Body of pancreas (tissue), 4 donors: Measurements from ENCODE around the gene SCN1B. TPM values are rescaled to one million over a fixed set of nuclear protein-coding genes. Genes with fewer than 3 reads are reported as not detected.
A peak's percentile ranks its signal among the peaks of the same experiment; 100 is the strongest.
"Not testable (repeated sequence)": the region's sequence is repeated elsewhere in the genome, so short reads cannot be mapped to it uniquely, and the experiment has no call there.

Source experiments
- ATAC-seq: fragments of 150-250 bp; one replicate; pipeline ENCODE4 v1.9.1; 2016
- DNase-seq, 4 donors: peaks; one replicate each; pipeline ENCODE4 v3.0.0-alpha.2; 2019
- H3K27ac ChIP-seq, 4 donors: fragments of 200-600 bp; sonication (generic); 1 replicate in 3 of 4; 2 replicates in 1 of 4; pipeline versions ENCODE4 v1.5.1 to v1.6.1; 2016 to 2019; ENCODE audit warnings: mild to moderate bottlenecking in 1 of 4, mixed read lengths in 1 of 4, moderate library complexity in 1 of 4
- H3K27me3 ChIP-seq, 2 donors: fragments of 200-600 bp; sonication (generic); one replicate each; pipeline ENCODE4 v1.6.0; 2016; ENCODE audit warnings: mild to moderate bottlenecking in 1 of 2
- H3K36me3 ChIP-seq, 2 donors: fragments of 200-600 bp; sonication (generic); replicated peaks in 1 of 2; 2 replicates each; pipeline ENCODE4 v1.5.1; 2016; ENCODE audit warnings: low read depth in 2 of 2; ENCODE audit not compliant: insufficient read depth in 1 of 2
- H3K4me1 ChIP-seq: fragments of 200-600 bp; sonication (generic); one replicate; pipeline ENCODE4 v1.6.0; 2016
- H3K4me3 ChIP-seq, 2 donors: fragments of 200-600 bp; sonication (generic); 1 replicate in 1 of 2; 2 replicates in 1 of 2; pipeline ENCODE4 v1.5.1; 2016 to 2019
- H3K9me3 ChIP-seq, 3 donors: fragments of 200-600 bp; sonication (generic); 1 replicate in 2 of 3; 2 replicates in 1 of 3; pipeline ENCODE4 v1.5.1; 2016
- CTCF ChIP-seq, 7 experiments: fragments of 450-650 bp in 4 of 7; fragments of 200-600 bp in 3 of 7; sonication (generic) in 3 of 7; IDR thresholded peaks; one replicate each; pipeline ENCODE4 v1.5.1; 2016 to 2019; ENCODE audit warnings: antibody characterized with exemption in 7 of 7
- POLR2A ChIP-seq, 3 donors: fragments of 450-650 bp; IDR thresholded peaks; one replicate each; pipeline ENCODE4 v1.6.1; 2016; ENCODE audit warnings: antibody characterized with exemption in 3 of 3, mild to moderate bottlenecking in 2 of 3
- WGBS, 2 donors: methylation state at CpG; one replicate each; pipeline ENCODE4 v1.1.5; 2017; 5-methylcytosine and 5-hydroxymethylcytosine counted together
- intact Hi-C: fragments of 100-400 bp; cut with DNase I; formaldehyde crosslinking; loops from one replicate; pipeline ENCODE4 v1.15.1; 2023
- total RNA-seq, 2 donors: library from RNA; depleted of rRNA; stranded (reverse); fragments of >200 nt; gene quantifications; one replicate each; pipeline ENCODE4 v1.1.0, GENCODE V29; 2016

Gene SCN1B
- total RNA-seq, 2 donors from 2014 or later: 2.3 to 23.6 TPM

DNA sequence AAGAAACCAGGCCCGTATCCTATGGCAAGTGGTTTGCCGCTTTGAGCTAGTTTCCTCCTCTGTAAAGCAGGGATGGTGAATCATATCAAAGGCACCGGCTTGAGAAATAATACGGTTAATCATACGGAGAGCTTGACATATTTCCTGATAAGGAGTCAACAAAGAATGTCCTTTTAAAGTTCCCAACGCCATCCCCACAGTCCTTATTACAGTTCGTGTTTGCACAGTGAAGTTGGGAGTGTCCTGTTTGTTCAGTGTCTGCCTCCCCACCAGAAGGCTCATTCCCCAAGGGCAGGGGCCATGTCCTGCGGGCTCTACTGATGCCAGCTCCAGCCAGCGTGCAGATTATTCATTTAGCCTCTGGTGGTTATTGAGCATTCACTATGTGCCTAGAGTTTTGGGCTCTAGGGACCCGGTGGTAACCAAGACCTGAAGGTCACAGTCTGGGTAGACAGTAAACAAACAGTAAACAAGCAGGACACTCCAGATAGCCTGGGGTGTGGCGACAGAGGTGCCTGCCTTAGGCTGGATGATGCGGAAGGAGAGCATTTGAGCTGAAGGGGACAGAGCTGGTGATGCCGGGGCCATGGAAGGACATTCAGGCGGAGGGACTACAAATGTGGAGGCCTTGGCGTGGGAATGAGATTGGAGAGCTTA lies 23.8 kb upstream of the SCN1B start:
- intact Hi-C loops: no loop called here
- DNase-seq (peak; percentile 84 to 92 (median 88)), ATAC-seq (peak; percentile 94)
- no peaks in the 10 kb centered on the region for H3K27me3 ChIP-seq
- no peaks in the 10 kb centered on the region for H3K9me3 ChIP-seq
- peaks cover 8 to 11% of the 10 kb centered on the region in 2 donors for H3K36me3 ChIP-seq
- TF ChIP-seq POLR2A (IDR thresholded peaks at IDR 0.05): peak in 2 of 3 donors; percentile 15 to 30
- TF ChIP-seq CTCF (IDR thresholded peaks at IDR 0.05): peak in 2 of 7 experiments; percentile 7 to 15
- H3K4me3 ChIP-seq: no peak overlapping the region
- WGBS, 2 donors: 27 to 36% methylated on average over 15 of the region's 15 CpGs
- H3K4me1 ChIP-seq: peaks cover 69% of the 10 kb centered on the region
- H3K27ac ChIP-seq: peak overlapping the region; percentile 45 to 82 (median 70)

DNA sequence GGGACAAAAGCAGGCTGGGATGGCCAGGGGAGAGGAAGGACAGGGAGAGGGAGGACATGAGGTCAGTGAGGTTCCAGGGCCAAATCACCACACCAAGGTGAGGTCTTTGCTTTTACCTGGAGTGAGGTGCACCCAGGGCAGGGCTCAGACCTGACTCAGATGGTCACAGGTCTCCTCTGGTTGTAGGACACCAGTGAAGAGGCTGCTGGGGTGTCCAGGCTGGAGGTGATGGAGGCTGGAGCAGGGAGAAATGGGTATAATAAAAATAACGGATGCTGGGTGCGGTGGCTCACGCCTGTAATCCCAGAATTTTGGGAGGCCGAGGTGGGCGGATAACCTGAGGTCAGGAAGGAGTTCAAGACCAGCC lies 23.3 kb upstream of the SCN1B start:
- Histone ChIP-seq H3K27me3 (no peaks in the 10 kb centered on the region), H3K4me1 (peaks cover 64% of the 10 kb centered on the region), H3K4me3 (no peak overlapping the region), H3K27ac (peak overlapping the region; percentile 40 to 82 (median 62)), H3K36me3 (peaks cover 8 to 11% of the 10 kb centered on the region in 2 donors), H3K9me3 (no peaks in the 10 kb centered on the region)
- DNase-seq (no peak), ATAC-seq (no peak)
- intact Hi-C loops: no loop called here
- 95 to 100% methylated on average over 5 of the region's 5 CpGs for WGBS, 2 donors
- TF ChIP-seq POLR2A (IDR thresholded peaks at IDR 0.05) (no peak), CTCF (IDR thresholded peaks at IDR 0.05) (no peak)

DNA sequence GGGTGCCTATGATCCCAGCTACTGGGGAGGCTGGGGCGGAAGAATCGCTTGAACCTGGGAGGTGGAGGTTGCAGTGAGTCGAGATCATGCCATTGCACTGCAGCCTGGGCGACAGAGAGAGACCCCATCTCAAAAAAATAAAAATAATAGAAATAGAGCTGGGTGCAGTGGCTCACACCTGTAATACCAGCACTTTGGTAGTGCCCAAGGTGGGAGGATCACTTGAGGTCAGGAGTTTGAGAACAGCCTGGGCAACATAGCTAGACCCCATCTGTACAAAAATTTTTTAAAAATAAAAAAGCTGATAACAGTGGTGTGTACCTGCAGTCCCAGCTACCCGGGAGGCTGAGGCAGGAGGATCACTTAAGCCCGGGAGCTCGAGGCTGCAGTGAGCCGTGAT lies 22.8 kb upstream of the SCN1B start:
- Histone ChIP-seq H3K36me3 (peaks cover 8 to 11% of the 10 kb centered on the region in 2 donors), H3K27ac (peak overlapping the region in 1 of 4 donors; percentile 45), H3K4me1 (peaks cover 62% of the 10 kb centered on the region)
- H3K9me3 ChIP-seq, DNase-seq, H3K4me3 ChIP-seq, intact Hi-C loops, ATAC-seq, H3K27me3 ChIP-seq: not testable (repeated sequence)
- 96 to 97% methylated on average over 8 of the region's 8 CpGs for WGBS, 2 donors

- DNase-seq (no peak), ATAC-seq (no peak)
- H3K27me3 ChIP-seq: no peaks in the 10 kb centered on the region
- peaks cover 60% of the 10 kb centered on the region for H3K4me1 ChIP-seq
- H3K36me3 ChIP-seq: peaks cover 8 to 11% of the 10 kb centered on the region in 2 donors
- no peaks in the 10 kb centered on the region for H3K9me3 ChIP-seq
- TF ChIP-seq POLR2A (IDR thresholded peaks at IDR 0.05) (no peak), CTCF (IDR thresholded peaks at IDR 0.05) (no peak)
- no peak overlapping the region for H3K4me3 ChIP-seq
- intact Hi-C loops: no loop called here
- H3K27ac ChIP-seq: peak overlapping the region in 2 of 4 donors; percentile 1 to 28
- WGBS, 2 donors: 89 to 92% methylated on average over 10 to 12 of the region's 12 CpGs
Observed at GRCh38 chr19:35008891-35009341, 21.4 kb upstream of the SCN1B start.

DNA sequence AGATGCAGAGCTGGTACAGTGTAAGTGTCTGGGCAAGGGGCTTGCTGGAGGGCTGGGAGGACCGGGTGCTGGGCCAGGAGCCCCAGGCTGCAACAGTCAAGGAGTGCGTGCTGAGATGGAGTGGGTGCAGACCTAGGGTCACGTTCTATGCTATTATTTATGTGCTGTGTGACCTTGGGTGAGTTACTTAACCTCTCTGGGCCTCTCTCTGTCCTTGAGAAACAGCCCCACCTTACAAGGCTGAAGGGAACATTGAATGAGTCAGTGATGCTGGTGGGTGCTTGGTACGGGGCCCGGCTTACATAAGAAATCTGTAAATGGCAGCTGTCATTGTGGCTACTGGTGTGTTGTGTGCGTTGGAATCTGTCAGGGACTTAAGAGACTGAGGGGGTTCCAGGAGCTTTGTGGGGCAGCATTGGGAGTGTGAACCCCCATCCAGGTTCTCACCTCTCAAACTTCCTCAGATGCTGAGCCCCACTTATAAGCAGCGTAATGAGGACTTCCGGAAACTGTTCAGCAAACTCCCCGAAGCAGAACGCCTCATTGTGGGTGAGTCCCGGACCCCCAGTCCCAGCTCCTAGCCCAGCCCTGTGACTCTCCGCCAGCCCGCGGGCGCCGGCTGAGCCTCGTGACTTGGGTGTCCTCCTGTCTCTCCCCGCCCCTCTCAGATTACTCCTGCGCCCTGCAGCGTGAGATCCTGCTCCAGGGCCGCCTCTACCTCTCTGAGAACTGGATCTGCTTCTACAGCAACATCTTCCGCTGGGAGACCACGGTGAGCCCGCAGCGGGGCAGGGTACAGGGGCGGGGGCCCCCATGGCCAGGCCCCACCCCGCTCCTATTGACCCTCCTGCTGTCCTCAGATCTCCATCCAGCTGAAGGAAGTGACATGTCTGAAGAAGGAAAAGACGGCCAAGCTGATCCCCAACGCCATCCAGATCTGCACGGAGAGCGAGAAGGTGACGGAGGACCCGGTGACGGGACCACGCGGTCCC lies 20.6 kb upstream of the SCN1B start:
- 91 to 92% methylated on average over 24 to 36 of the region's 36 CpGs for WGBS, 2 donors
- intact Hi-C loops: no loop called here
- Histone ChIP-seq H3K4me3 (no peak overlapping the region), H3K4me1 (peaks cover 52% of the 10 kb centered on the region), H3K27me3 (no peaks in the 10 kb centered on the region), H3K36me3 (peaks cover 8 to 14% of the 10 kb centered on the region in 2 donors), H3K9me3 (no peaks in the 10 kb centered on the region), H3K27ac (peak overlapping the region in 1 of 4 donors; percentile 28)
- ATAC-seq (no peak), DNase-seq (no peak)
- TF ChIP-seq CTCF (IDR thresholded peaks at IDR 0.05): no peak
- no peak for TF ChIP-seq POLR2A (IDR thresholded peaks at IDR 0.05)
